ENCODE data around the gene STX4. TPM values are rescaled to one million over a fixed set of nuclear protein-coding genes. Genes with fewer than 3 reads are reported as not detected.

STX4 gene
- total RNA-seq, 3 donors from 2014 or later: 44.3 to 59.0 (median 52.2) TPM

- Histone ChIP-seq H3K4me3 (no peak overlapping the region), H3K36me3 (no peaks in the 10 kb centered on the region), H3K4me1 (no peaks in the 10 kb centered on the region), H3K27ac (no peak overlapping the region), H3K27me3 (no peaks in the 10 kb centered on the region), H3K9me3 (no peaks in the 10 kb centered on the region)
- DNase-seq (ENCODE audit: low spot score in 2 of 2): no peak
- intact Hi-C loops (cut with DNase I; ENCODE audit: low total_unique reads): no loop called here
- TF ChIP-seq POLR2A (IDR thresholded peaks at IDR 0.05) (no peak), CTCF (IDR thresholded peaks at IDR 0.05) (no peak), POLR2AphosphoS5 (IDR thresholded peaks at IDR 0.05) (no peak)
Measured at GRCh38 chr16:31085873-31086628, 52.7 kb downstream of the STX4 start.

DNA sequence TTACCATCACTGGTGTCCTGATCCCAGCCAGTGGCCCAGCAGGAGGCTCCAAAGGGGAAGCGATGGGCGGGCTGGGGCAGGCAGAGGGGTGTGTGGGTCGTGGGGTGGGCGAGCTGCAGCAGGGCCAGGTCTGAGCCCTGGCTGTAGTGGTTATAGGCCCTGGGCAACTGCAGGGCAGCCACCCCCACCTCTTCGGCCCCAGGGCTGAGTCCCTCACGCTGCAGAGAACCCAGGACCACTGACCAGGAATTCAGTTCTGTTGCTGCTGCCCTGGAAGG is 53.2 kb downstream of the STX4 start:
- intact Hi-C loops (cut with DNase I; ENCODE audit: low total_unique reads): no loop called here
- no peak overlapping the region for H3K4me3 ChIP-seq
- H3K9me3 ChIP-seq: no peaks in the 10 kb centered on the region
- TF ChIP-seq CTCF (IDR thresholded peaks at IDR 0.05) (no peak), POLR2AphosphoS5 (IDR thresholded peaks at IDR 0.05) (no peak)
- H3K27me3 ChIP-seq: no peaks in the 10 kb centered on the region
- H3K36me3 ChIP-seq: no peaks in the 10 kb centered on the region
- no peak for DNase-seq (ENCODE audit: low spot score in 2 of 2)
- H3K27ac ChIP-seq: no peak overlapping the region
- no peaks in the 10 kb centered on the region for H3K4me1 ChIP-seq

GRCh38 chr16:31087481-31087880 is 54.1 kb downstream of the STX4 start:
- intact Hi-C loops (cut with DNase I; ENCODE audit: low total_unique reads): no loop called here

DNA sequence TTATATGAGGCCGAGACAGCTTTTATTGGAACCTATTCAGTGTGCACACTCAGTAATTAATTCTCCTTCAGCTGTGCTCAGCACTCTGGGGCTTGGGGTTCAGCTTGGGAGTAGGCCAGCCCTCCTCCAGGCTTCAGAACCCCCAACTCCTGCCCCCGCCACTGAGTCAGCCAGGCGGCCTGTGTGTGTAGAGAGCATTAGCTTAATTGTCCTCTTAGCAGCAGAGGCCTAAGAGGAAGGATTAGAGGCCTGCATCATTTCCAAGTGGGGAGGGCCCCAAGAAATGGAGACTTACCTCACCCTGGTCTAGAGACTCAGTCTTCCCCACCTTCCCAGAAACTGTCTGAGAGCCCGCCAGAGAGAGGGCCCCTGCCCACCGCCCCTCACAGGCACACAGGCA is 54.6 kb downstream of the STX4 start:
- H3K36me3 ChIP-seq: no peaks in the 10 kb centered on the region

More at GRCh38 chr16:31087481-31087880, 54.1 kb downstream of the STX4 start:
- Histone ChIP-seq H3K36me3 (no peaks in the 10 kb centered on the region), H3K27ac (no peak overlapping the region), H3K4me1 (no peaks in the 10 kb centered on the region), H3K27me3 (no peaks in the 10 kb centered on the region), H3K9me3 (no peaks in the 10 kb centered on the region), H3K4me3 (no peak overlapping the region)
- TF ChIP-seq POLR2A (IDR thresholded peaks at IDR 0.05): no peak
- TF ChIP-seq CTCF (IDR thresholded peaks at IDR 0.05): no peak
- no peak for TF ChIP-seq POLR2AphosphoS5 (IDR thresholded peaks at IDR 0.05)
- DNase-seq (ENCODE audit: low spot score in 2 of 2): no peak

More for the DNA sequence above, 54.6 kb downstream of the STX4 start:
- Histone ChIP-seq H3K4me3 (no peak overlapping the region), H3K27ac (no peak overlapping the region), H3K27me3 (no peaks in the 10 kb centered on the region), H3K4me1 (peaks cover 0 to under 1% of the 10 kb centered on the region in 2 donors), H3K9me3 (no peaks in the 10 kb centered on the region)
- intact Hi-C loops (cut with DNase I; ENCODE audit: low total_unique reads): no loop called here
- no peak for DNase-seq (ENCODE audit: low spot score in 2 of 2)
- TF ChIP-seq CTCF (IDR thresholded peaks at IDR 0.05): no peak
- TF ChIP-seq POLR2A (IDR thresholded peaks at IDR 0.05): no peak
- TF ChIP-seq POLR2AphosphoS5 (IDR thresholded peaks at IDR 0.05): no peak

Measured in breast epithelium (tissue), 4 donors.